NCI-H748 treated with DMSO at 0.1 percent for 48 hours (cell line): ENCODE measurements around the gene CAPRIN2.

ENCODE experiments used
- DNase-seq: peaks from one replicate; lab custom pipeline; 2025; lab: John Stamatoyannopoulos, UW

Gene CAPRIN2

DNA sequence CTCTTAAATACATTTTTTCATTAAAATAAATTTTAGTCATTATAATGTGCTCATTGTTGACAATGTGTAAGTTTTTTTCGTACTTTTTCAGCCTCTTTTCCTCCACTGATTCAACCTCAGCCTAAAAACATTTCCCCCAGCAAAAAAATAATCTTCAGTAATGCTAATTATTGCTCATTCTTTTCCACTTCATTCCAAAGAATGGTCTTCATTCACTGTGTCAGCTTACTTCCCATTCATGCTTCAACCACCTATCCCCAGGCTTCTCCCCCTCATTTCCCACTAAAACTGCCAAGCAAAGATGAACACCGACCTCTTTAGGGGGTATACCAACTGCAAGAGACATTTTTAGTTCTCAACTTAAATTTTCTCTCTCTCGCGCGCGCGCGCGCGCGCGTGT is 56.4 kb downstream of the CAPRIN2 start:
- DNase-seq: no peak

DNA sequence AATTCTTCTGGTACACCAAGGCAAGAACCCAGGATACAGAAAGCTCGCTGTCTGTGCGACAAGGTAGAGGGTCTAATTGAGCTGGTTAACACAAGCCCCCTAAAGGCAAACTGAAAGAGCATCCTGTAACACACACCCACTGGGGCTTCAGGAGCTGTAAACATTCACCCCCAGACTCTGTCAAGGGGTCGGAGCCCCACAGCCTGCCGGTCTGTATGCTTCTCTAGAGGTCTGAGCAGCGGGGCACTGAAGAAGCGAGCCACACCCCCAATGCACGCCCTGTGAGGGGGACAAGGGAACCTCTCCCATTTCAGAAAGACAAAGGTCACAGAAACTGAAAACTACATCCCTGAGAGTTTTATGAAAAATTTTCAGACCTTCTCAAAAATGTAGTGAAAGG is 57.8 kb downstream of the CAPRIN2 start:
- DNase-seq: no peak

DNA sequence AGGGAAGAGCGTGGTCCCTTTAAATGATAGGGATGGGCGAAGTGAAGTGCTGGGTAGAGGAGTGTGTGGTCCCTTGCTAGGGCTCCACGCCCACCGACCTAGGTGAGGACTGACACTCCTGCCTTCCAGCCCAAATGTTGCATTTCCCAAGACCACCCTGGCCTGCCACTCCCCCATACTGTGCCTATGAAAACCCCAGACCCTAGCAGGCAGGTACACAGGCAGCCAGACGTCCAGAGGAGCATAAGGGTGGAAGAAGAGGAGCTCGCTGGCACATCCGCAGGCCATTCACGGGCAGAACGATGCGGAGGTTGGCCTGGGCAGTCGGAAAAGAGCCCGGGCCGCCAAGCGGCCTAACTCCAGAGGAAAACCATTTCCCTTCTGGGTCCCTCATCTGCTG is 58.3 kb downstream of the CAPRIN2 start:
- DNase-seq: no peak

DNA sequence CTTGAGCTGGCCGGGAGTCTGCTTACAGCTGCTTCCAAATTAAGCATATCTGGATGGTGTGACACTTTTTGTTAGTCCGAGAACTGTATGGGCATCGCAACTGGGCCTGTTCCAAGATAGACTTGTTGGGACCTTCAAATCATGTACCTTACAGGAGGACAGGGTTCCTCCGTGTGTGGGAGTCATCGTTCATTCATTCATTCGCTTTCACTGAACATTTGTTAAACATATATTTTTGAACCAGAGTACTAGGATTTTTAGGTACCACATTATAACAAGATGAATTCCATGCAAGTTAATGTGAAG is 58.7 kb downstream of the CAPRIN2 start:
- DNase-seq: no peak

DNA sequence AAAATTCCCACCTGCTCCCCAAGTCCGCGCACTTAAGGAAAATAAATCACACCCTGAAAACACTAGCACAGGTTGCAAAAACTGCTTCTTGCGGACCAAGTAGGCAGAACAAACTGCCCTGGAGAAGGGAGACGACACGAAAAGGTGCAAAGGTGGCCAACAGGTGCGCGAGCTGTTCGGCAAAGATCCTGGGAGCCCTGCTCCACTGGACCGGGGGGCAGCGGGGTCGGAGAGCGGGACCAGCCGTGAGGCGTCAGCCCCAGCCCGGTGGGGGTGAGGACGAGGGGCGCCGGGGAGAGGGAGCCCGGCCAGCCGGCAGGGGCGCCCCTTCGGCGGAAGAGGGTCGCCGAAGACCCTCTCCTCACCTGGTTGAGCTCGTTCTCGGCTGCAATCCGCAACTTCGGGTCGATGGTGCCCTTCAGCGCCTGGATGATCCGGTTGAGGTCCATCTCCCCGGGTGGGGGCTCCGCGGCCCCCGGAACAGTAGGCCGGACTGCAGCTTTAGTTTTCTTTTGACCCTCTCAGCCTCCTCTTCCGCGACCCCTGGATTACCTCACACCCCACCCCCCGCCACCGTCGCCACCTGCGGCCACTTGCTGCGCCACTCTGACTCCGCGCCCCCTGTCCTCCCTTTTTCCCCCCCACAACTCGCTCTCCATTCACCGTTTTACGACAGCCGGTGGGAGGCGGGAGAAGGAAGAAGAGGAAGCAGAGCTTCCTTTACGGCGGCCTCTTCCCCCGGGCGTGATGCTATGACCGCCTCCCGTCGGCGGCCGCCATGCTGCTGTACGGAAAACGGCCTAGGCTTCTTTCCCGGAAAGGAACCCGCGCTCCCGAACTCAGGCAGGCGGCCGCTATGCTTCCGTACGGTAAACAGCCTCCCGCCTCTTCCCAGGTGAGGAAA is 59.3 kb downstream of the CAPRIN2 start, which contains the start of gene IPO8:
IPO8 (minus strand) TSS at position 671 of the 904 bp plus-strand sequence; CDS start at position 449, 222 bp downstream.
- DNase-seq: peak; percentile 65

DNA sequence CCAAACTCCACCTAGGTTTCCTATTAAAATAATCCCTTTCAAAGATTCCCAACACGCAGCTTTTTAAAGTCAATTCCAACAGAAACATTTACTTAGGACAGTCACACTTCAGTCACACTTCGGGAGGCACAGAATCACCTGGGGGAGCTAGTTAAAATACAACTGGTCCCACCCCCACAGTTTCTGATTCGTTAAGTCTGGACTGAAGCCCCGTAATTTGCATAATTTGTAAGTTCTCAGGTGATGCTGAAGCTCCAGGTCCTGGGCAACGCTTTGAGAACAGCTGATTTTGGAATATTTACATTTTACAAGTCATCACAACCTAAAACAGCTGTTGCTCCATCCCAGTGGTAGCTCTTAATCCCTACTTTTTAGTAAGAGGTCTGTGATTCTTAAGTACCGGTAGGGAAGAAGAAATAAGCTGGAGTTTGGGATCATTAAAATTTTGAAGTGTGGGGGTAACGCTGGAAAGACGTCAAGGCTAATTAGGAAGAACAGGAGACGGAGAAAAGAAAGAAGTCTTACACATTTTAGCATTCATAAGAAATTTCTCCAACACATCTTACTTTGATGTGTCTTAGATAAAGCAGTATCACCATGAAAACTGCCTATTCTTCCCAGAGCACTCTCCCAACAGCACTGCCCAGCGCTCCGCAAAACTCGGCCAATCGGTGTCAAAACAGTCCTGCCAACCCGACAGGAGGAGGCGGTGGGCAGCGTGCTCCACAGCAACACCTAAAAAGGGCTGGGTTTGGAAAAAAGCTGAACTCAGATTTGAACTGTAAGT is 60.1 kb downstream of the CAPRIN2 start:
- DNase-seq: peak; percentile 22

DNA sequence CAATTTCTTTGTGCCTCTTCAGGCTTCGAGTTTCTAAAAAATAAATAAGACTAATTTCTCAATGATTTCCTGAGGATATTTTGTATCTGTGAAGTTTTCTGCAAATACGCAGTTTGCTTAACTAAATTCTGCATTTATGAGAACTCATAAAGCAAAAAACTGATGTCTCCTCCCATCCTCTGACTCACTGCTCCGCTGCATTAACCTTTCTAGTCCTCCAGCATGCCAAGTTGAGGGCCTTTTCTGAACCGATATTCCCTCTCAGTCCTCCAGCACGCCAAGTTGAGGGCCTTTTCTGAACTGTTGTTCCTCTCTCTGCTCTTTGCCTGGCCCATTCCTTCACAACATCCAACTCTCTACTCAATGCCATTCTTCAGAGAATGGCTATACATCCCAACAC is 62.3 kb downstream of the CAPRIN2 start:
- DNase-seq: no peak

DNA sequence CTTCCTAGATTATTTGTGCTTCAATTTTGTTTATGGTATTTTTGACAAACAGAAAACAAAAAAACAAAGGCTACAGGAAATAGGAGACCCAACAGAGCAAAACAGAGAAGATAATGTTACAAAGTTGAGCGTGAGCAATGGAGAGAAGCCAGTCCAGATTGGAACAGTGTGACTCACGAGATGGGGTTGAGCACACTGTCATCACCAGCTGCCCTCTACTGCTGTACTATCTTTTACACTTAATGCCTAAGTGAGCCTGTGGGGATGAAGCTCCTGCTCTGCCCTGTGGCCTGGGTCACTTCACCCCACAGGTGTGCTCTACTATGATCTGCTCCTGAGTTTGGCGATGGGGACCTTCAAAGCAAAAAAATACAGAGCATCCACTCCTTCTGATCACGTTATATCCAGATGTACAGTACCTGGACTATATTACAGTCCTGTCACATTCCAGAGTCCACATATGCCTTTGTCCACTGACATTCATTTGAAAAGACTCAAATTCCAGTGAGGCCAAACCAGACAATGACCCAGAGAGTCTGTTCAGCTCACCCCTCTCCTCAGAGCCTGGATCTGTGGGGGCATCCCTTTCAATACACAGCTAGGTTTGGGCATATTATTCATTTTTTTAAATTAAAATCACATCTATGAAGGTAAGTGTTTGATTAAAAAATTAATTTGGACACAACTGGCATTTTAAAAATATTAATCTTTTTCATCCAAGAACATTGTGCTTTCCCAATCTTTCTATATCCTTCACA is 63.5 kb downstream of the CAPRIN2 start:
- no peak for DNase-seq

DNA sequence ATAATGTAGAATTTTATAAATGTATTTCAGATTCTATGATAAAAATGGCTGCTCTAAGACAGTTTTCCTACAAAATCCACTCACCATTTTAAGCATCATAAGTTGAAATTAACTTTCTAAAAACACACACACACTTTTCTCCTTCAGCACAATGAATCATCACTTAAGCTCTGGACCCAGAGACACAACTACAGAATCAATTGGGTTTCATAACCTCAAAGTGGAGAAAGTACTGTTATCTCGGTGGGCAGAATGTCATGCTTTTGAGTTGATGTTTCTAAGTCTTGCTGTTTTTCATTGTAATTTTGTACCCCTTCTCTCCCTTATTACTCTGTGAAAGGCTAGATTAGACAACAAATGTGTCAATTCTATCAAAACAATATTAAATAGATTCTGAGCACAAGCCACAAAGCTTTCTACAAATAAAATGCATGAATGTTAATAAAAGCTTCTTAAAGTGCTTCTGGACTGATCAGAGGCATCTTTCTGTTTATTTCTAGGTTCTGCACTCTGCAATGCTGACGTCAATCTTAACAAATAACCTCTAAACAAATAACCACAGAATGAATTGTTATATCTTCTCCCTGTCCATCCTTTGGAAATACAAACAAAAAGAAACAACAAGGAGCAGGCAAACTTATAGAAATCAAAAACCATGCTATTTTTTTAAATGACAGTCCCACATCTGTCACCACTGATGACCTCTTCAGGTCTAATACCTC is 67.3 kb downstream of the CAPRIN2 start:
- DNase-seq: no peak

DNA sequence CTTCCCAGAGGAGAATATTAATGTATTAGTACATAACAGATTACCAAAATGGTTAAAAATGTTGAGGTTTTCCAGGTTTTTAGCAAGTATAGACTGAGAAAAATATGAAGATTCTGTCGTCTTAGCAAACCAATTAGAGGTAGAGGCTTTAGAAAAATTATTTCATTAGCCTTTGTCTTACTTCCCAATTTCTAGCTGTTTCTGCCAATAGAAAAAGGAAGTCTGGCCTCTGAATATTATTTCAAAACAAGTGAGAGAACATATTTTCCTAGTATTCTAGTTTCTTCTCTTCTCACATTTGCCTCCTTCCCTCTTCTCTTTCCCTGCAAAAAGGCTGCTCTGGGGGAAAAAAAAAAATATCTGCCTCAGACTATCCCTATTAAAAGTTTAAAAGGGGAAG is 75.5 kb downstream of the CAPRIN2 start:
- DNase-seq: no peak

DNA sequence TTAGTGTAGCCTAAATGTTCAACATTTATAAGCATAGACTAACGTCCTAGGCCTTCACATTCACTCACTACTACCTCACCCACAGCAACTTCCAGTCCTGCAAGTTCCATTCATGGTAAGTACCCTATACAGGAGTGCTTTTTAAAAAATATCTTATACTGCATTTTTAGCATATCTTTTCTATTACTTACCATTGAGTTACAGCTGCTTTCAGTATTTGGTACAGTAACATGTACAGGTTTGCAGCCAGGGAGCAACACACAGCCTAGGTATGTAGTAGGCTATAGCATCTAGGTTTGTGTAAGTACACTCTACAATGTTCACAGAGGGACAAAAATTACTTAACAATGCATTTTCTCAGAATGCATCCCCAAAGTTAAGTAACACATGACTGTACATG is 76.5 kb downstream of the CAPRIN2 start:
- DNase-seq: no peak

DNA sequence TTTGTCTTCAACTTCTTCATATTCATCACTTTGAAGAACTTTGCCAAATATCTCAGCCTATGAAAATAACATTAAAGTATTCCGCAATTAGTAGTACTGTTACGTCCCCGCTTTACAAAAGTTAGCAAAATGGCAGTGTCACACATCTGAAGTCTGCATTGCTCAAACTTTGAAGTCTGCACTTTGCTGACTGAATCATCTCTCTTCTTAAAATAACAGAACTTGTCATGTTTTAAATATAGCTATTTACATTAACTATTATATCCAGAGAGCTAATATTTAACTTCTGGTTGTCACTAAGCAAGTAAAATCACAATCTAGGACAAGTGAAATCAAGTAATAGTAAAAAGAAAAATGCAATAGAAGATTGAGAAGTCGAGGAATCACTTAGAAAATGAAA is 93.5 kb downstream of the CAPRIN2 start:
- no peak for DNase-seq
